Lung (tissue), 12 donors: ENCODE measurements around the gene CACNA1E. TPM values are rescaled to one million over a fixed set of nuclear protein-coding genes. Genes with fewer than 3 reads are reported as not detected.

ENCODE experiments used
- ATAC-seq: fragments of 200-7000 bp; cut with Tn5 transposase; one replicate; pipeline ENCODE4 v1.9.1; 2020; ENCODE audit warnings: moderate number of reproducible peaks; ENCODE audit not compliant: insufficient read depth, low FRiP score
- DNase-seq, 3 donors: peaks; one replicate each; pipeline ENCODE4 v3.0.0-alpha.2; 2013 to 2017
- H3K27ac ChIP-seq, 2 donors: one replicate each; pipeline ENCODE4 v1.5.1; 2013; ENCODE audit warnings: mild to moderate bottlenecking in 2 of 2, moderate library complexity in 2 of 2, control low read depth in 1 of 2, inconsistent platforms in 1 of 2, low read depth in 1 of 2, low read length in 1 of 2
- H3K27me3 ChIP-seq, 3 donors: one replicate each; pipeline ENCODE4 v1.5.1; 2013; ENCODE audit warnings: low read length in 2 of 3; ENCODE audit not compliant: control insufficient read depth in 3 of 3, insufficient read depth in 3 of 3
- H3K36me3 ChIP-seq, 4 donors: one replicate each; pipeline ENCODE4 v1.5.1; 2013; ENCODE audit warnings: low read length in 4 of 4, mild to moderate bottlenecking in 1 of 4, moderate library complexity in 1 of 4; ENCODE audit not compliant: control insufficient read depth in 4 of 4, insufficient read depth in 4 of 4
- H3K4me1 ChIP-seq, 5 donors: one replicate each; pipeline ENCODE4 v1.5.1; 2013; ENCODE audit warnings: low read length in 5 of 5, mild to moderate bottlenecking in 2 of 5, moderate library complexity in 1 of 5; ENCODE audit not compliant: control insufficient read depth in 5 of 5, insufficient read depth in 5 of 5
- H3K4me3 ChIP-seq: one replicate; pipeline ENCODE4 v1.5.1; 2013; ENCODE audit warnings: mild to moderate bottlenecking, control low read depth, moderate library complexity
- H3K9ac ChIP-seq, 2 donors: one replicate each; pipeline ENCODE4 v1.5.1; 2013; ENCODE audit warnings: low read length in 2 of 2, control low read depth in 1 of 2; ENCODE audit not compliant: insufficient read depth in 1 of 2
- H3K9me3 ChIP-seq, 4 donors: one replicate each; pipeline ENCODE4 v1.5.1; 2013; ENCODE audit warnings: low read length in 3 of 4, mild to moderate bottlenecking in 1 of 4, moderate library complexity in 1 of 4; ENCODE audit not compliant: control insufficient read depth in 4 of 4, insufficient read depth in 3 of 4
- WGBS, 2 donors: extraction: QIAGEN DNeasy Blood & Tissue Kit; methylation state at CpG; one replicate each; pipeline ENCODE4 v1.1.7; 2013; 5-methylcytosine and 5-hydroxymethylcytosine counted together
- polyA plus RNA-seq, 2 donors: library from polyadenylated mRNA; stranded (reverse); fragments of 200-250 nt; gene quantifications; one replicate each; pipeline ENCODE4 v1.2.1, GENCODE V29; 2013
- total RNA-seq, 2 donors: library from RNA; depleted of rRNA in 1 of 2; stranded (reverse); fragments of >200 nt in 1 of 2; gene quantifications; one replicate each; pipeline ENCODE4 v1.2.1, GENCODE V29; 2014 to 2021
- TF ChIP-seq, protein P1 (sequence below): IDR thresholded peaks from 2 replicates; pipeline ENCODE4 v1.5.1; 2012; ENCODE audit warnings: mild to moderate bottlenecking; ENCODE audit errors: control extremely low read depth, extremely low read depth
- donor health status: control.
- donor health status: control.
- donor health status: Bipolar disorder and iron deficiency.
- donor health status: healthy.
- donor health status: DM: yes; HTN: yes; CAD: no.

Gene CACNA1E
- total and polyA plus RNA-seq, 4 donors = 0.02 to 1.4 (median 0.80) TPM

DNA sequence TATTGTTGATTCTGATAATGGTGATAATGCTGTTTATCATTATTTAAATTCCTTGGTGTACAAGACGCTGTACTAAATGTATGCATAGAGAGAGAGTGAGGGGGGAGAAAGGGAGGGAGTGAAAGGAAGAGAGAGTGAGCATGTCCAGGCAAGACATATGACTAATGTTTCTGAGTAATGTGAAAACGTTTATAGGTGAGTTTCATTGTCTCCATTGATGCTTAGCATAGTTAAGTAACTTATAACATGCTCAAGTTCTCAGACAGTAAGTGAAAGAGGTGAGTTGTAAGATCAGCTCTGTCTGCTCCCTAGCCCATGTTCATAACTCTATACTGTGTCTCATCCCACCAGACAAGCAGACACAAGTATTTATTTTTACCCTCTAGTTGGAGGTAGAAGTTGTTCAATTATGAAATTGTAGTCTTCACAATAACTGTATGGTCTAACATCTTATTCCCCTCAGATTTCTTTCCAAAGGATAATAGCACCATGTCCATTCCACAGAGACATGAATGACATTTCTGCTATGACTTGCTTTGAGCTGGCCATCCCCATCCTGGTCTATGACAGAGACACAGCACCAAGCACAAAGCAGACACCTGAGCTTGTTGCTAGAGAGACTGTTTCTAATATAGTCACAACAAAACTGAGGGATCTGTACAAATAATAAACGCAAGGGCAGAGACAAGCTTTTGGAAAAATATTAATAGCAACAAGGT, 285.1 kb downstream of the CACNA1E start:
- Histone ChIP-seq H3K36me3 (no peaks in the 10 kb centered on the region), H3K4me3 (no peak overlapping the region), H3K4me1 (no peaks in the 10 kb centered on the region), H3K27ac (no peak overlapping the region), H3K27me3 (no peaks in the 10 kb centered on the region), H3K9ac (no peak overlapping the region), H3K9me3 (peaks cover 0 to 1% (median 0%) of the 10 kb centered on the region in 4 donors)
- TF ChIP-seq, protein P1, sequence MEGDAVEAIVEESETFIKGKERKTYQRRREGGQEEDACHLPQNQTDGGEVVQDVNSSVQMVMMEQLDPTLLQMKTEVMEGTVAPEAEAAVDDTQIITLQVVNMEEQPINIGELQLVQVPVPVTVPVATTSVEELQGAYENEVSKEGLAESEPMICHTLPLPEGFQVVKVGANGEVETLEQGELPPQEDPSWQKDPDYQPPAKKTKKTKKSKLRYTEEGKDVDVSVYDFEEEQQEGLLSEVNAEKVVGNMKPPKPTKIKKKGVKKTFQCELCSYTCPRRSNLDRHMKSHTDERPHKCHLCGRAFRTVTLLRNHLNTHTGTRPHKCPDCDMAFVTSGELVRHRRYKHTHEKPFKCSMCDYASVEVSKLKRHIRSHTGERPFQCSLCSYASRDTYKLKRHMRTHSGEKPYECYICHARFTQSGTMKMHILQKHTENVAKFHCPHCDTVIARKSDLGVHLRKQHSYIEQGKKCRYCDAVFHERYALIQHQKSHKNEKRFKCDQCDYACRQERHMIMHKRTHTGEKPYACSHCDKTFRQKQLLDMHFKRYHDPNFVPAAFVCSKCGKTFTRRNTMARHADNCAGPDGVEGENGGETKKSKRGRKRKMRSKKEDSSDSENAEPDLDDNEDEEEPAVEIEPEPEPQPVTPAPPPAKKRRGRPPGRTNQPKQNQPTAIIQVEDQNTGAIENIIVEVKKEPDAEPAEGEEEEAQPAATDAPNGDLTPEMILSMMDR = no peak
- 65 to 69% methylated on average over 3 of the region's 3 CpGs for WGBS, 2 donors
- DNase-seq = no peak
- ATAC-seq = no peak

- Histone ChIP-seq H3K27ac (no peak overlapping the region), H3K4me1 (no peaks in the 10 kb centered on the region), H3K9me3 (peaks cover 0 to 1% (median 0%) of the 10 kb centered on the region in 4 donors), H3K27me3 (no peaks in the 10 kb centered on the region), H3K9ac (no peak overlapping the region), H3K4me3 (no peak overlapping the region), H3K36me3 (no peaks in the 10 kb centered on the region)
- WGBS, 2 donors = 83 to 89% methylated on average over 4 of the region's 4 CpGs
- TF ChIP-seq, protein P1 = no peak
- ATAC-seq (no peak), DNase-seq (no peak)
These were observed 285.6 kb downstream of the CACNA1E start for GRCh38 chr1:181768930-181769280.

- TF ChIP-seq, protein P1 = no peak
- DNase-seq (no peak), ATAC-seq (no peak)
- H3K4me3 ChIP-seq = no peak overlapping the region
- H3K27me3 ChIP-seq = no peaks in the 10 kb centered on the region
- H3K36me3 ChIP-seq = no peaks in the 10 kb centered on the region
- H3K9ac ChIP-seq = no peak overlapping the region
- H3K4me1 ChIP-seq = no peaks in the 10 kb centered on the region
- peaks cover 0 to 1% (median 0%) of the 10 kb centered on the region in 4 donors for H3K9me3 ChIP-seq
- H3K27ac ChIP-seq = no peak overlapping the region
These were observed 286.5 kb downstream of the CACNA1E start for GRCh38 chr1:181769846-181770245.

- Histone ChIP-seq H3K27me3 (no peaks in the 10 kb centered on the region), H3K27ac (no peak overlapping the region), H3K36me3 (no peaks in the 10 kb centered on the region), H3K4me1 (no peaks in the 10 kb centered on the region), H3K9me3 (peaks cover 0 to 1% (median 0%) of the 10 kb centered on the region in 4 donors), H3K9ac (no peak overlapping the region), H3K4me3 (no peak overlapping the region)
- TF ChIP-seq, protein P1 = no peak
- WGBS, 2 donors = 57 to 71% methylated on average over 1 of the region's 1 CpG
- DNase-seq (no peak), ATAC-seq (no peak)
These were observed 289.4 kb downstream of the CACNA1E start for GRCh38 chr1:181772714-181773113.
